GM19043 (cell line): ENCODE data around the gene ZNF526.

Experiments used
- ATAC-seq: cut with Tn5 transposase; IDR thresholded peaks from one replicate; pipeline ENCODE4 v1.9.1; 2021; ENCODE audit warnings: low read depth; ENCODE audit not compliant: unreplicated experiment

ZNF526 gene, protein sequence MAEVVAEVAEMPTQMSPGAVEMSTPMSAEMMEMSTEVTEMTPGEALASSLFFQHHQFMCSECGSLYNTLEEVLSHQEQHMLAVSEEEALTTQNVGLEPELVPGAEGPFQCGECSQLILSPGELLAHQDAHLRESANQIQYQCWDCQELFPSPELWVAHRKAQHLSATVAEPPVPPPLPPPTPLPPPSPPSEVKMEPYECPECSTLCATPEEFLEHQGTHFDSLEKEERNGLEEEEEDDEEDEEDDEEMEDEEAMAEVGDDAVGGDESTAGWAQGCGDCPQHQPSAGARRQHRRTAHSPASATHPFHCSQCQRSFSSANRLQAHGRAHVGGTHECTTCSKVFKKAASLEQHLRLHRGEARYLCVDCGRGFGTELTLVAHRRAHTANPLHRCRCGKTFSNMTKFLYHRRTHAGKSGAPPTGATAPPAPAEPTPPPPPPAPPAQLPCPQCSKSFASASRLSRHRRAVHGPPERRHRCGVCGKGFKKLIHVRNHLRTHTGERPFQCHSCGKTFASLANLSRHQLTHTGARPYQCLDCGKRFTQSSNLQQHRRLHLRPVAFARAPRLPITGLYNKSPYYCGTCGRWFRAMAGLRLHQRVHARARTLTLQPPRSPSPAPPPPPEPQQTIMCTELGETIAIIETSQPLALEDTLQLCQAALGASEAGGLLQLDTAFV

DNA sequence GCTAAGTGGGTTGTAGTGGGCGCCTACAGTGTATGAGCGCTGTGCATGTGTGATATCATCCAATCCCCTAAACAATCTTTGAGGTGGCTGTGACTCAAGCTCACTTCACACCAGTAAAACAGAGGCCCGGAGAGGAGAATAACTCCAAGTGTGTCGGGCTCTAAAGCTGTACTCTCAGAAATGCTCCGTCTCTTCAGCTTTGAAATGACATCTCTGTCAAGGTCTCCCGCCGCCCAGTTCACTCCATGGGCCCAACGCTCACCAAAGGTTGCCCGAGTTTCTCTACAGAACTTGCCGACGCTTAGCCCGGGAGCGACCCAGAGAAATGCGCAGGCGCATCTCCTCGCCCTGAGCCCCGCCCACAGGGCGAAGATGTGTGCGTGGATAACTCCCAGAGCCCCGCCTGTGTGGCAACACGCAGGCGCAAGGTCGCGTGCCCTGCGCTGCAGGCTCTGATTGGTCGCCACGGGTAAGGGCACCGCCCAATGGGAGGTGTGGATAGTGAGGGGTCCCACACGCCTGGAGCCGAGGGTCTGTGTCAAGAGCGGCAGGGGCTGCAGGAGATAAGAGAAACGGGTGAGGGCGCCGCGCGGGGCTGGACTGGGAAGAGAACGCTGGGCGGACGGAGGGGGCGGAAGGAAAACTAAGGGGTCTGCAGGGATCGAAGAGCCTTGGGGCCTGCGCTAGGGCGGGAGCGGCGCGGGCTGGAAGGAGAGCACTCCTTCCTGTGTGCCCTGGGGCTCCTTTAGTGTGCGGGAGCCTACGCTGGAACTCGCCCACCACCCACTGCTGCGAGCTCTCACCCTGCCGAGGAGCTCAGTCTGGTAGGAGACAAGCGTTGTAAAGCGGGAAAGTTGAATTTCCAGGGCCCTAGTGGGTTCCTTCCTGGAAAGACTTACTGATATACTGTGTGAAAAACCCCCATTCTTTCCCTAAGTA is at the start of gene ZNF526:
TSS of gene ZNF526 (plus strand) at position 501 of the 939 bp plus-strand sequence. CDS start 4,092 bp downstream, outside the sequence.
- peak; percentile 76 for ATAC-seq

DNA sequence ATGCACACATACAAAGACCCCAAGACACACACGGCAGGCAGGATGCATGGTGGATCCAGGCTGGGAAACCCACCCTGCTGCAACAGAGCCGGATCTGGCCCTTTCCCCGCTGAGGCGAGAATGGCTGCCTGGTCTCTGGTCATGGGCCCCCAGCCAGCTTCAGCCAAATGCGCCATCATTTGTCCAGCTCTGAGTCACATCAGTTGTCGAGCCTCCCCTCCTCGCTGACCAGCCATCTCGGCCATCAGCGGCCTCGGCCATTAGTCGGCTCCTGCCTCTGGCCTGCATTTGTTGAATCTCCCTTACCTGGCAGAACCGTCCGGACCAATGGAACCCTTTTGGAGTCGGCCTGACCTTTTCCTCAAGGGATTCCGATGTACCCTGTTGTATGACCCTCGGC is 49.4 kb upstream of the ZNF526 start:
- no peak for ATAC-seq

DNA sequence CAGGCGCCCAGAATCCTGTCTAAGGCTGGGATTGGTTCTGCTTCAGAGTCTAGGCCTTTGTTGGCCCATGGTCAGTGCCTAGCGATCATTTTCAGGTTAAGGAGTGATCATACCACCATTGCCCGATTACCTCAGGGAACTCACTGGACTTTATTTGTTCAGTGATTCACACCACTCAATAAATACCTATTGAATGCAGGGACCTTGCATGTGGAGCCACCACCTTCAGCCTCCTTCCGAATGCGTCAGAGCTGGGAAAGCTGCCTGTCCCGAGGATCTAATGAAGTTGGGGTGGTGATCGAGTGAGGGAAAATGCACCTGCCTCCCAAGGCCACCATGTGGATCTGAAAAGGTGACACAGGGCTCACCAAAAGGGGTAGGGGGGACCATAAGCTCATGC is 47.9 kb upstream of the ZNF526 start:
- no peak for ATAC-seq

DNA sequence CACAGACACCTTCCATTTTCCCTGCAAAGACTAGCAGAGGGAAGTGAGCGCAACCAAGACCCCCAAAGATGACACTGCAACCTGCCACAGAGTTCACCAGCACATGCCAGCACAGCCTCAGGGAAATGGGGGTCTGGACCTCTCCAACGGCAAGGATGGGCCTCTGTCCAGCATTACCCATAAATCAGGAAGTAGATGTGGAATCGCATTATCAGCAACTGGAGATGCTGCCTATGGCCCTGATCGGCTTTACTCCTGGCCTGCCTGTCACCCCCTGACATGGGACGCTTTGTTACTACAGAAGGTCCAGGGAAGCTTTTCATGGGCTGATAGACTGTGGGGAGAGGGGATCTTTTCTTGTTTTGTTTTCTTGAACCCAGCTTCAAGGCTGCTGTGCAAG is 46.4 kb upstream of the ZNF526 start:
- ATAC-seq = no peak

DNA sequence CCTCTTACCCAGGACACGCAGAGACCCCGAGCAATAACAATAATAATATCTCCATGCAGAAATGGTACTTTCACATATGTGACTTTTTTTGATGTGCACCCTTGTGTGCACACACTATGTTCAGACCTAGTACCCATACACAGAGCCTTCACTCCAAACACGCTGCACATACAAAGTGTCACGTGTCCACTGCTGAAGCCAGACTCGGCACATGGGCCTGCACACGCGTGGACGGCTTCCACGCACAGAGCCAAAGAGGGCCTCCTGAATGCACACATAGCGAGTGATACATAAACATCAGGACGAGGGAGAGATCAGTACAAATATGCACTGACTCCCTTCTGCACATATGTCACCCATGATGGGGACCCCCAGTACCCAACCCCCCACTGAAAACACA is 45.9 kb upstream of the ZNF526 start:
- ATAC-seq = no peak

DNA sequence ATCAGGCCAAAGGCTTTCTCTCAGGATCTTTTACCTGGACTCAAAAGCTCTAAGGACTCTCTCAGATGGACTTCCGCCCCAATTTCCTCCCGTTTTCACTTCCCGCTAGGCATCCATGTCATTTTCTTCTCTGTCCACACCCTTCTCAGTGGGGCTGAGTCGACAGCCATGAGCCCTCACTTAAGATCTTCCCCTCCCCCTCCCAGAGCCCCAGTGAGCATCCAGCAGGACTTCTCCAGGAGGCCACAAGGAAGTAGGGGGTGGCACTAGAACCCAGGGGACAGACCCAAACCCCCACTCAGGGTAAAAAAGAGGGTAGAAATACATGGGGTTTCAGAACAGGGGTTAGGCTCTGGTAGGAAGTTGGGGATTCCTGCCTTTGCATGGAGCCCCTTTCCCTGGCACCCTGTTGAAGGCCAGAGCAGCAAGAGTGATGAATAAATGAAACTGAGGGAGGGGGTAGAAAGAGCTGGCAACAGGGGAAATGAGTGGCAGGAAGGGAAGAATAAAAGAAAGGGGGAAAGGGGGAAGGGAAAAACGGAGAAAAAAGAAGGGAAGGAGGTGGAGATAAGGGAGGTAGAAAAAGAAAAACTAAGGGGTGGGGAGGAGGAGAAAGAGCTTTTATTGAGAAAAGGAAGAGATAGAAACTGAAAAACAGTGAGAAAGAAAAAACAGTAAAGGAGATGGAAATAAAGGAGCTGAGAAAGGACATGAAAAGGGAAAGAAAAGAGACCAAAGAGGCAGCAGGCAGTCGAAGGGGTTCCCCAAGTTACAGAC is 45.0 kb upstream of the ZNF526 start:
- ATAC-seq = no peak

DNA sequence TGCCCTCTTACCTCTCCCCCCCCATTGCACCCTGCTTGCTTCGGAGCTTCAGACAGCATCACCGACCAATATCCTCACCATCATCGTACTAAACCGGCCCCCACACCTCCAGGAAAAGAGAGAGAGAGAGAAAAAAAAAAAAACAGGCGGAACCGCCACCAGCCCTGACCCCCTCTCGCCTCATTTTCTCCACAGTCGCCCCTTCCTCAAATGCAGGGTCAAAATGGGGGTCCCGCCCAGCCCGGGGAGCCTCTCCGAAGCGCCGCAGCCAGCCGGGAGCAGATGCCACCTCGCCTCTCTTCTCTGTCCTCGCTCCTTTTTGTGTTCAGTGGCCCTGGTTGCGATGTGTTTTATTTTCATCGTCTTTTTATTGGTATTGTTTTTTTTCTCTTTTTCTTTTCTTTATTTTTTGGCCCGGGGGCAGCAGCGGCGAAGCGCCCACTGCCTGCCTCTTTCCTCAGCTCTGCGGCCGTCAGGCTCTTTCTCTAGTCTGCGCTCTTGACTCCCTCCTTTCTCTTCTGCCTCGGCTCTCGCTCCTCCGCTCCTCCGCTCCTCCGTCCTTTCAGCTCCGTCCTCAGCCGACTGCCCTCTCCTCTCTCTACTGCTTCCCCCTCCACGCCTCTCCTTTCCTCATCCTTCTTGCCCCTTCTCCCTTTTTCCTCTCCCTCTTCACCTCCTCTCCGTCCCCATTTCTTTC is 44.0 kb upstream of the ZNF526 start:
- no peak for ATAC-seq

DNA sequence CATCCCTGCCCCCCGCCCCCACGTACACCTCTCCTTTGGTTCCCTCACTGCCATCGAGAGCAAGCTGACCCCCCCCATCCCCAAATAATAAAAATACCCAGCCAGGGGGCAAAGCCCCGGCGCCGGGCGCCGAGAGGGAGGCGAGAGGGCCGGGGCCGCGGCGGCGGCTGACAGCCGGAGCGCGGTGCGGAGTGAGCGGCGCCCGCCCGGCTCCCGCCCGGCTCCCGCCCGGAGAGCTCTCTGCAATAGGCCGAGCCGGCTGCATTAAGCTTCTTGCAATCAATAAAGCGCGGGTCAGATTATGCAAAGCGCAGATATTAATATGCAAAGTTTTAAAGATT is 43.5 kb upstream of the ZNF526 start:
- no peak for ATAC-seq

DNA sequence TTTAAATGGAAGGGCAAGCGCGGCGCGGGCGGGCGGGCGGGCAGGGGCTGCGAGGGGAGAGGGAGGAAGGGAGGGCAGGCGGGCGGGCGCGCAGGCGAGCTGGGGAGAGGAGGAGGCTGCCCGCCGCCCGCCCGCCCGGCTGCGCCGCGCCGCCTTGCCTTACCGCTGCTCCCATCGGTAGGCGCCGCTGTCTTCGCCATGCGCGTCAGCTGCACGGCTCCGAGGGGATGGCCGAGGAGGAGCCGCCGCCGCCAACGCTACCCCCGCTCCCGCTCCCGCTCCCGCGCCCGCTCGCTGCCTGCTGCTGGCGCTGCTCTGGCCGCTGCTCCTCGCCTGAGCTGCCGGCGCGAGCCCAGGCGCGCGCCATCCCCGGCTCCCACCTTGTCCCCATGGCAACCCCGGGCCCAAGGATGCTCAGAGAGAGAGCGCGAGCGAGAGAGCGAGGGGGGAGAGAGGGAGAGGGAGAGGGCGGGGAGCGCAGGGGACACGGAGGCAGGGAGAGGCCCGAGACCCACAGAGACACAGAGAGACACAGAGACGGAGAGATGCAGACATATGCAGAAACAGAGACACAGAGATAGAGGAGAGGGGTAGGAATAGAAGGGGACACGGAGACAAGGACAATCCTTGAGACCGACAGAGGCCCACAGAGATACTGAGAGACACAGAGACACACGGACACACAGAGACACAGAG is 43.0 kb upstream of the ZNF526 start:
- ATAC-seq = no peak

DNA sequence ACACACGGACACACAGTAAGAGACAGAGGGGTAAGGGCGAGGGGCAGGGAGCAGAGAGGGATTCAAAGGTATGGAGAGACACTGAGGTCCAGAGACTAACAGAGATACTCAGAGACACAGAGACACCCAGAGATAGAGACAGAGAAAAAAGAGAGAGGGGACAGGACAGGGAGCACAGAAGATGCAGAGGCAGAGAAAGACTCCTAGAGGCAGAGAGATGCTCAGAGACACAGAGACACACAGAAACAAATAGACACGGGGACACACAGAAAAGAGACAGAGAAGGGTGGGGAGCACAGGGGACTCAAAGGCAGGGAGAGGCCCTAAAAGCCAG is 42.5 kb upstream of the ZNF526 start:
- no peak for ATAC-seq

DNA sequence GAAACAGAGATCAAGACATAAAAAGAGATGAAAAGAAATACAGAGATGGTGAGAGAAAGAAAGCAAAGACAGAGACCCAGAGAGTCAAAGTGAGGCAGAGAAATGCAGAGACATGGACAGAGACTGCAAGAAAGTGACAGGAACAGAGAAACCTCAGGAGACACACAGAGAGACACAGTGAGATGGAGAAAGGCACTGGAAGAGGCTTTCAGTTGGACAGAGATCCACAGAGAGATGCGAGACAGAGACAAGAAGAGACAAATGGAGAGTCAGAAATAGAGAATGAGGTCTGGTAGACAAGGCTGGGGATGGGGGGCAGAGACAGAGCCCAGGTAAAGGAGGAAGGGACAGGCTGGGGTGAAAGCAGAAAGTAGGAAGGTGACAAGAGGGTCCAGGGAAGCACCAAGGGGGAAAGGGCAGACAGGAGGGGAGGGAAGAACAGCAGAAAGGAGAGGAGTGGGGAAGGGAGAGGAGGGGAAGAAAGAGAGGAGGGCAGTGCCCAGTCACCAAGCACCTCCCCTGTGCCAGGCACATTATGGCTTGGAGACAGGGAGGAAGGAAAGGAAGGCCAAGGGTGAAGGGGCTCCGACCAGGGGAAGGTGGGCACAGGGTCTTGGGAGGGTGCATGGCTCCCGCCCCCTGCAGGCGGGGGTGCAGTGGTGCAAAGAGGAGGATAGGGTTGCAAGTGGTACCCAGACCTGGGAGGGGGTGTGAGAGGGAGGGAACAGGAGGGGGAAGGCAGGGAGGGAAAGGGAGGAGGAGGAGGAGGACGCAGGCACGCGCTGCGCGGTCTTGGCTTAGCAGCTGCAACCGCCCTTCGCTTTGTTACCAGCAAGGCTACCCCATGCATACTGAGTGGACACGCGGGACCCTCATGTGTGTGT is 41.1 kb upstream of the ZNF526 start:
- ATAC-seq = no peak

DNA sequence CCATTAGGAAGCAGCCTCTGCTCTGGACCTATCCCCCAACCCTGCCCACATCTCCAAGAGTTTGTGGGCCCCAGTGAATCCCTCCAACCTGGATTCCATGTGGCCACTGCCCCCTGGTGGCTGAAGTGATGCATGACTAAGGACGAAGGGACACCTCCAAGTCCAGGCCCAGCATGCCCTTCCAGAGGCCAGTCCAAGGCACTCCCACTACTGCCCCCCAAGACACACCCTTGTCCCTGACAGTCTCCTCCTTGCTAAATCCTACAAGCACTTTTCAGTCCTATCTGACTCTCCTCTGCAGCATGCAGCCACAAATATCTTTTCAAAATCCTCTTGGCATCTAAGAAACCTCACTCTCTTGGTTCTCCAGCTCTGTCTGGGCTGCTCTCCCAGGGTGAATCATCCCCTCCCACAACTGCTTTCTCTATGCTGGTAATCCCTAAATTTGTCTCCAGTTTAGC is 35.7 kb upstream of the ZNF526 start:
- no peak for ATAC-seq

DNA sequence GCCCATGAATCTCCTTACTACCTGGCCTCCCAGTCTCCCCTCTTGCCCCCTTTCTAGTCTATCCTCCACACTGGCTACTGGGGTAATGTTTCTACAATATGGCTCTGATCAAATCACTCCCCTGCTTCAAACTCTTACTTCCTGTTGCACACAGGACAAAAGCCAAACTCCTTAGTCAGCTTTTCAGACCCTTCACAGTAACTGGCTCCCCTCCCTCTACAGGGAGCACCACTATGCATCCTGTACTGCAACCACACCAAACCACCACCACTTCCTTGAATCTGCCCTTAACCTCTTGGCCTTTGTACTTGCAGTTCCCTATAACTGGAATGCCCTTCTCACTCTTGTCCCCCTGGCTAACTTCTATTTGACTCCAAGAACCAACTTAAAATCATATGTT is 34.8 kb upstream of the ZNF526 start:
- ATAC-seq = no peak

DNA sequence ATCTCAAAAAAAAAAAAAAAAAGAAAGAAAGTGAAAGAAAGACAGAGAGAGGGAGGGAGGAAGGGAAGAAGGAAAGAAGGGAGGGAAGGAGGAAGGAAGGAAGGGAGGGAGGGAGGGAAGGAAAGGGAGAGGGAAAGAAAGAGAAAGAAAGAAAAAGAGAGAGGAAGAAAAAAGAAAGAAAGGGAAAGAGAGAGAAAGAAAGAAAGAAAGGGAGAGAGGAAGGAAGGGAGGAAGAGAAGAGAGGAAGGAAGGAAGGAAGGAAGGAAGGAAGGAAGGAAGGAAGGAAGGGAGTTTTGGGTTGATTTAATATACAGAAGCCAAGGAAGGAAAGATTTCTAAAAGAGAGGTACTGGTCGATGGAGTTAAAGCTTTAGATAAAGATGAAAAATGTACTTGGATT is 31.4 kb upstream of the ZNF526 start:
- no peak for ATAC-seq

DNA sequence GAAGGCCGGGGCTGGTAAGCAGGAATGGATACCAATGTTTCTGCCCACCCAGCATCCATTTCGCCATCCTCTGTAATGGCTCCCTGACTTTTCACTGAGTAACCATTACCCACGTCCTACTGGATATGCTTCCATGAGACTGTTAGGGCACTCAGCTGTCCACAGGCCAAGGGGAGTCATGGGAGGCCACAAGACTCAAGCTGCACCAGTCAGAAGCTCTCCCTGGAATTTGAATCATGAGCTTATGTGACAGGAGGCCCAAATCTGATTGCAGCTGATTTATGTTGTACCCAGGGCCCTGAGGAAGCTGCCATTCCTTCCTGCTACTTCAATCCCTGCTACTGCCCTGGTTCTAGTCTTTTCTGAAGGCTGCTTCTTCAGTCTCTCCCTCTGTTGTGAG is 31.0 kb upstream of the ZNF526 start:
- no peak for ATAC-seq

DNA sequence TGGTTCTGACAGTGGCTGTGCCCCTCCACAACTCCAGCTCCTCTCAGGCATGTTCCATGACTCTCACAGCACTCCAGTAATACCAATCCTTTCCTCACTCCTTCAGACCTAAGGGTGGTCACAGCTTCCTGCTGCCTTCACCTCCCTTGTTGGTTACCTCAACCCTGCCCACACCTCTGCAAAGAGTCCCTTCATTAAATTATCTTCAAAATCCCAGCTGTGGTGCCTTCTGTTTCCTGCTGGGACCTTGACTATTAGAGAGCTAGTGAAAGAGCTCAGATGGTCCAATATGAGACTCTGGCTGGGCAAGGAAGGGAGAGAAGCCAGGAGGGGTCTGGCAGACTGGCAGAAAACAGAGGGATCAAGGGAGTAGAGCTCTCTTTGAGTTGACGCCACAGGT is 28.8 kb upstream of the ZNF526 start:
- ATAC-seq = no peak

DNA sequence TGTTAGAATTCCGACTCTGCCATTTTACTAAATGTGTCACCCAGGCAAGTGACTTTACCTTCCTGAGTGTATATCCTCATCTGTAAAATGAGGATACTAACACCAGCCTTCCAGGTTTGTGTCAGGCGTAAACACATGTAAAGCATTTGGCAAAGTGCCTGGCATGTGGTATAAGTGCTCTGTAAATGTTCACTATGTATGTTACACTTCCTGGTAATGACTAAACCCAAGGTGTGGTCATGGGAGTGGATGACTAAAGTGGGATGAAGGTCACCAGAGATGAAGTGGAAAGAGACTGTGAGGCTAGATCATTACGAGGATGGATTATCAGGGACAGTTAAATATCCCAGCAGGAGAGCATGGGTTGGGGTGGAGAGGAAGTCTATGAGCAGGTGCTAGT is 28.3 kb upstream of the ZNF526 start:
- no peak for ATAC-seq

DNA sequence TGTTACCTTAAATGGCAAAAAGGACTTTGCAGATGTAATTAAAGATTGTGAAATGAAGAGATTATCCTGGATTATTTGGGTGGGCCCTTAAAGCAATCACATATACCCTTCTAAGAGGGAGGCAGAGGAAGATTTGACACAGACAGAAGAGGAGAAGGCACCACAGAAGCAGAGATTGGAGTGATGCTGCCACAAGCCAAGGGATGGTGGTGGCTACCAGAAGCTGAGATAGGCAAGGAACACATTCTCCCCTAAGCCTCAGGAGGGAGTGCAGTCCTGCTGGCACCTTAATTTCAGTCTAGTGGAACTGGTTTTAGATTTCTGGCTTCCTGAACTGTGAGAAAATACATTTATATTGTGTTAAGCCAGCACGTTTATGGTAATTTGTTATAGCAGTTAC is 26.8 kb upstream of the ZNF526 start:
- ATAC-seq = no peak
